Activated CD8-positive, alpha-beta memory T cell treated with anti-CD3 and anti-CD28 coated beads, Interleukin-2, amount 50 U/mL, for 48 hours (primary cell): ENCODE results near the gene RFWD3.
"Not testable (repeated sequence)": the region's sequence is repeated elsewhere in the genome, so short reads cannot be mapped to it uniquely, and the experiment has no call there.

ENCODE experiments used
- DNase-seq: peaks from one replicate; pipeline ENCODE4 v3.0.0-alpha.2; 2020

Gene RFWD3, protein sequence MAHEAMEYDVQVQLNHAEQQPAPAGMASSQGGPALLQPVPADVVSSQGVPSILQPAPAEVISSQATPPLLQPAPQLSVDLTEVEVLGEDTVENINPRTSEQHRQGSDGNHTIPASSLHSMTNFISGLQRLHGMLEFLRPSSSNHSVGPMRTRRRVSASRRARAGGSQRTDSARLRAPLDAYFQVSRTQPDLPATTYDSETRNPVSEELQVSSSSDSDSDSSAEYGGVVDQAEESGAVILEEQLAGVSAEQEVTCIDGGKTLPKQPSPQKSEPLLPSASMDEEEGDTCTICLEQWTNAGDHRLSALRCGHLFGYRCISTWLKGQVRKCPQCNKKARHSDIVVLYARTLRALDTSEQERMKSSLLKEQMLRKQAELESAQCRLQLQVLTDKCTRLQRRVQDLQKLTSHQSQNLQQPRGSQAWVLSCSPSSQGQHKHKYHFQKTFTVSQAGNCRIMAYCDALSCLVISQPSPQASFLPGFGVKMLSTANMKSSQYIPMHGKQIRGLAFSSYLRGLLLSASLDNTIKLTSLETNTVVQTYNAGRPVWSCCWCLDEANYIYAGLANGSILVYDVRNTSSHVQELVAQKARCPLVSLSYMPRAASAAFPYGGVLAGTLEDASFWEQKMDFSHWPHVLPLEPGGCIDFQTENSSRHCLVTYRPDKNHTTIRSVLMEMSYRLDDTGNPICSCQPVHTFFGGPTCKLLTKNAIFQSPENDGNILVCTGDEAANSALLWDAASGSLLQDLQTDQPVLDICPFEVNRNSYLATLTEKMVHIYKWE

GRCh38 chr16:74666425-74667254 lies at the start of gene RFWD3:
RFWD3 (minus strand) TSS chr16:74666877; CDS start chr16:74661449, 5,428 bp downstream.
- peak; percentile 95 for DNase-seq

- DNase-seq = no peak
These were observed 49.7 kb upstream of the RFWD3 start for GRCh38 chr16:74716355-74716754.

DNA sequence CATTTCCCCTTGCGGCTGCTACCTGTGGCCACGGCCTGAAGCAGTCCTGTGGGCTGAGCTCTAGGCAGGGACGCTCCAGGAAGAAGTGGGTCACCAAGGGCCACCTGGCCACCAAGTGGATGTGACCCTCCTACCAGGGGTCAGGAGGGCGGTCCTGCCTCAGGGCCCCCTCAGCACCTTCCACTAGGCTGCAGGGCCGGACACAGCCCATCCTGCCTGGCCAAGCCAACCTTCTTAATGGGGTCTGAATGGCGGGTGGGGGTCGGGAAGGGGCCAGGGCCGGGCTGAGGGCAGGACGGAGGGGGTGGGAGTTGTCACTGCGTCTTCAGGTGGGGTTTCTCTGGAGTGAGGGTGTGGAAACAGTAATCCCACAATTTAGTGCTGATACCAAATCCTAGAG lies 47.2 kb upstream of the RFWD3 start:
- no peak for DNase-seq

GRCh38 chr16:74713325-74713724 lies 46.6 kb upstream of the RFWD3 start:
- no peak for DNase-seq

DNA sequence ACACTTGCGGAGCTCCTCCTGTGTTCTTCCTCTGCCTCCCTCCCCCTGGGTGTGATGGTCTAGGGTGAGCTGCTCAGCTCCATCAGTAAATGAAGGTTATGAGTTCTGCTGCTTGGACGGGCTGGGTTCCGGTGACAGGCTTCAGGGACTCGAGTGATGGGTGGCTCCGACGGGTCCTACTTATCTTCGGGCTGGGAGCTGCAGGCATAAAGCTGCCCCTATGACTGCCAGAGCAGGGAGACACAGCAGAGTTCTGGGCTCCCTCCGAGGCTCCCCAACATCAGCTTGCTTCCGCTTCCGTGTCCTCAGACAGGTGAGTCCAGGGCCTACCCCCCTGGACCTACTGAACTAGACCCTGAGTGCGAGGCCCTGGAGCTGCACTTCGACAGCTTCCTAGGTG lies 45.3 kb upstream of the RFWD3 start:
- DNase-seq = no peak

DNA sequence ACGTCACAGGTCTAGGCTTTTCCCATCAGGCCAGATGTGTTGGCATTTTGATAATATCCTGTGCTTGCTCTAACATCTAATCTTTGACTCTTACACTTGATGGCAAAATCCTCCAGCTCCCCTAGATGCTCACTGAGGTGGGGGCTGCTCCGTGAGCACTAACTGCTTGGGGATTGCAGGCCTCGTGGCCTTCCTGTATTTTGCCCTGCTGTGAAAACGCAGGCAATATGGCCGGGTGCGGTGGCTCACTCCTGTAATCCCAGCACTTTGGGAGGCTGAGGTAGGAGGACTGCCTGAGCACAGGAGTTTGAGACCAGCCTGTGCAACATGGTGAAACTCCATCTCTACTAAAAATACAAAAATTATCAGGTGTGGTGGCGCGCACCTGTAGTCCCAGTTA lies 43.7 kb upstream of the RFWD3 start:
- DNase-seq = no peak

GRCh38 chr16:74709441-74709877 lies 42.8 kb upstream of the RFWD3 start:
- DNase-seq = peak; percentile 91

- DNase-seq = peak; percentile 82
These were observed 34.0 kb upstream of the RFWD3 start, which contains the start of gene MLKL for GRCh38 chr16:74700438-74701225. MLKL (minus strand) TSS chr16:74700862; CDS start chr16:74695757, 5,105 bp downstream.

- DNase-seq = peak; percentile 69
These were observed 33.4 kb upstream of the RFWD3 start for GRCh38 chr16:74700116-74700437.

DNA sequence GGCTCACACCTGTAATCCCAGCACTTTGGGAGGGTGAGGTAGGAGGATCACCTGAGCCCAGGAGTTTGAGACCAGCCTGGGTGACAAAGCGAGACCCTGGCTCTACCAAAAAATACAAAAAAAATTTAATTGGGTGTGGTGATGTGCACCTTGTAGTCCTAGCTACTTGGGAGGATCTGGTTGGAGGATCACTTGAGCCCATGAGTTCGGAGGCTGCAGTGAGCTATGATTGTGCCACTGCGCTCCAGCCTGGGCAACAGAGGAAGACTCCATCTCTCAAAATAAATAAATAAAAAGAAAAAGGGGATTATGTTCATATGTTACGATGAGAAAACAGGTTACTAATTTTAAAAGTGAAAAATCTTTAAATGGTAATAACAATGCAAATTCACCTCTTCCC lies 33.0 kb upstream of the RFWD3 start:
- DNase-seq = no peak

- DNase-seq = no peak
These were observed 31.5 kb upstream of the RFWD3 start for GRCh38 chr16:74698222-74698621.

GRCh38 chr16:74695450-74696422 lies 29.1 kb upstream of the RFWD3 start:
- peak; percentile 68 for DNase-seq

DNA sequence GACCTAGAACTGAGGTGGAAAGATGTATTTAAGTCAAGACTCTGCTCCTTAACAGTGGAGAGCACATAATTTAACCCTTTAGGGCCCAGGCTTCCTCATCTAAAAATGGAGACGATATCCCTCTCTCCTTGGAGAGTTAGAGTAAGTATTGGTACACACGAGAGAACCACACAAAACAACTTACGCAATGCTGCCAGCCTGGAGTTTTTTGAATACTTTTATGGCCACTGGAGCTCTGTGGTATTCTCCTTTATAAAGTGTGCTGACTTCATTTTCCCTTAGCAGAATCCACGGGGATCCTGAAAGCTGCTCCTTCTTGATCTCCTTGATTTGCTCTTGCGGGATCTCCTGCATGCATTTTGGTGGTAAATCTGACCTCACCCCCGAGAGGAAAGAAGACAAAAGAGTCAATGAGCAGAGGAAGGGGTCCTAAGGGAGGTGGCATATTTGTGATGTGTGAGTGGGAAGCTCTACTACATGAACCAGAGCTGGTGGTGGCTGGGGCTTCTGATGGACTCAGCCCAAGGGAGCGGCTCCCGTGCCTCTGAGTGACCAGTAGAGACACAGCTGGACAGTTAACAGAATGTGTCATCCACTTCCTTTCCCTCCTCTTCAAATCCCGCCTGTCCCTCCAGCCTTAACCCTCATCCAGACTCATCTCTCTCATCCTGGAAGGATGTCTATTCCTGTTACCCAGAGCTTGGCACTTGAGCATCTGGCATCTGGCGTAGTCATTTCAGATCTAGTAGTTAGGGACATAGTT lies 24.6 kb upstream of the RFWD3 start:
- DNase-seq = no peak

DNA sequence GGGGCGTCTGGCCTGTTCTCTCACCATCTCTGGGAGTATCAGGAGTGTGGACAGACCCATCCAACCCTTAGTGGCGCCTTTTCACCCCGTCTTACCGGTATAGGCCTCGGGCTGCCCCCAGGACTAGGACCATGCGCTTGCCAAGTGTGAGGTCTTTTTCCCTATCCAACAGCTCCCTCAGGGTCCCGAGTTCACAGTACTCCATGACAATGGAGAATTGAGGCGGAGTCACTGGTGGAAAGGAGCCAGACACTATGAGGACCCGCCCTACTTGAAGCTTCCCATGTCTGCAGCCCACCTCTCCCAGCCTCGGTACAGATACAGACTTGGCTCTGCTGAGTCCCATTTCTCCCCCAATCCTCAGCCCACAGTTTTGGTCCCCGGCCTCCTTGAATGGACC lies 15.9 kb upstream of the RFWD3 start:
- no peak for DNase-seq

DNA sequence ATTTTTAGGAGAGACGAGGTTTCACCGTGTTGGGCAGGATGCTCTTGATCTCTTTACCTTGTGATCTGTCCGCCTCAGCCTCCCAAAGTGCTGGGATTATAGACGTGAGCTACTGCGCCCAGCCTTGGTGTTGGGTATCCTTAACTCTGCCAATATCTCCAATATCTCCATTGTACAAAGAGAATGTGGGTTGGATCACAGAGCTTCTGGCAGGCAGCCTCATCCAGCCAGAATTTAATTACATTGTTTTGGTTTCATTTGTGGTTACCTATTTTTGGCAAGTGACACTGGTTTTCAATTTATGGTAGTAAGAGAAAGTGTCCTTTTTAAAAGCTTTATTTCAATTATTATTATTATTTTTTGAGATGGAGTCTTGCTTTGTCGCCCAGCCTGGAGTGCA lies 14.0 kb upstream of the RFWD3 start:
- DNase-seq = no peak

DNA sequence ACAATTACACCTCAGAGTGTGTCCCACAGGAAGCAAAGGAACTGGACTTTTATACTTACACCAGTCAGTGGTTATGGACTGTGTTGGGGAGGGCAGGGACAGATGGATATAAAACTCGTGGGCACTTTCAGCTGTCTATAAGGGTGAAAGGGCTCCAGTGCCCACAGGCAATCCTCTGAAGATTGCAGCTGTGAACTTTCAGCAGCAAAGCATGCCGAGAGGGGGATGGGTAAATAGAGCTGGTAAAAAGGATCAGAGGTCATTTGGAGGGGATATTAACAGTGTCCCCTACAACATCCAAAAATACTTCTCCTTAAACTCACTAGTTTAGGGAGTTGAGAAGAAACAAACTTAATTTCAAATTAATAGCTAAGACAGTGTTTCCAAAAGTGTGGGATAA lies 13.3 kb upstream of the RFWD3 start:
- DNase-seq = no peak

DNA sequence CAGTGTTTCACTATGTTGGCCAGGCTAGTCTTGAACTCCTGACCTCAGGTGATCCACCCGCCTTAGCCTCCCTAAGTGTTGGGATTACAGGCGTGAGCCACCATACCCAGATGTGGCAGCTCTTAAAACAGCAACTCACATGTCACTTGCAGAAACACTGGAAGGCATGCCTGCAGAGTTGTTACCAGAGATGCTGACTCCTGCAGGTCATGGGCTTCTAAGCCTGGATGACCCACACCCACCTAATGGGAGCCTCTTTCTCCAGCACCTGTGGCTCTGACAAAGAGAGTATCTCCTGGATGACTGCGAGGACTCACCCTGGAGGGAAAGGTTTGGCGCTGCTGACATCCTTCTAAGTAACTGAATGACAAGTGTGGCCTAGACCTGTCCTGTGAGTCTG lies 11.2 kb upstream of the RFWD3 start:
- no peak for DNase-seq

DNA sequence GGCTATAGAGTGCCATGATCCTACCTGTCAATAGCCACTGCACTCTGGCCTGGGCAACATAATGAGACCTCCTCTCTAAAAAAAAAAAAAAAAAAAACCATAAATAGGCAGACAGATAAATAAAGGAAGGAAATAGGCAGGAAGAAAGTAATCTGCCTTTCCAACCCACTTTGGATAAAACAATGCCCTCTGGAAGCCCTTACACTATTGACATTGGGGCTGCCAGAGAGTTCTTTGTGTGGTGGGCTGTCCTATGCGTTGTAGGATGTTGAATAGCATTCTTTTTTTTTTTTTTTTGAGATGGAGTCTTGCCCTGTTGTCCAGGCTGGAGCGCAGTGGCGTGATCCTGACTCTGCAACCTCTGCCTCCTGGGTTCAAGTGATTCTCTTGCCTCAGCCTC lies 7.2 kb upstream of the RFWD3 start:
- no peak for DNase-seq

DNA sequence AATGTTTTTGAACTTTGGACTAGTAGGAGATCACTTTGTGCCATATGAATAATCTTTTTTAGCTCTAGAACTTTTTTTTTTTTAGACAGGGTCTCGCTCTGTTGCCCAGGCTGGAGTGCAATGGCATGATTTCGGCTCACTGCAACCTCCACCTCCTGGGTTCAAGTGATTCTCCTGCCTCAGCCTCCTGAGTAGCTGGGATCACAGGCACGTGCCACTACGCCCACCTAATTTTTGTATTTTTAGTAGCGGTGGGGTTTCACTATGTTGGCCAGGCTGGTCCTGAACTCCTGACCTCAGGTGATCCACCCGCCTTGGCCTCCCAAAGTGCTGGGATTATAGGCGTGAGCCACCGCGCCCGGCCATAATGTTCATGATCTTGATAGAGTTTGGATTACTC lies 2.2 kb upstream of the RFWD3 start:
- DNase-seq = not testable (repeated sequence)

DNA sequence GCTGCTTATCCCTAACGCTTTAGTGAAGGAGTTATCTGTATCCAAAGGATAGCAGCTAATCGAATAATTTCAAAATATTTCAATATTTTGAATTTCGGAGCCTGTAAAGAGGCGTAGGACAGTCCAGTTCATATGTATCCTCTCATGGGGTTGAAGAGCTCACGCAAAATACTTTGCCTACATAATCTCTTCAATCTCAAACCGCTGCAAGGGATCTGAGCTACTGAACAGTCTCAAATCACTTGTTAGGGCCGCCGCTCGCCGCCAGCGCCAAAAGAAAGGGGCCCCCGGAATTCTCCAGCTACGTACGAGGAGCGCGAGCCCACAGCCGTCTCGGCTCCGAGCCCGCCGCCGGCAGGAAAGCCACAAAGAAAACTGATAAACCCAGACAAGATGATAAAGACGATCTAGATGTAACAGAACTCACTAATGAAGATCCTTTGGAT lies 601 bp upstream of the RFWD3 start:
- peak; percentile 77 for DNase-seq
